ENCODE measurements around the gene ZNF189.

Gene ZNF189

GRCh38 chr9:101449071-101449721, 50.5 kb downstream of the ZNF189 start:
- peak in 53 of 58 donors; percentile 11 to 83 (median 65) for DNase-seq

DNA sequence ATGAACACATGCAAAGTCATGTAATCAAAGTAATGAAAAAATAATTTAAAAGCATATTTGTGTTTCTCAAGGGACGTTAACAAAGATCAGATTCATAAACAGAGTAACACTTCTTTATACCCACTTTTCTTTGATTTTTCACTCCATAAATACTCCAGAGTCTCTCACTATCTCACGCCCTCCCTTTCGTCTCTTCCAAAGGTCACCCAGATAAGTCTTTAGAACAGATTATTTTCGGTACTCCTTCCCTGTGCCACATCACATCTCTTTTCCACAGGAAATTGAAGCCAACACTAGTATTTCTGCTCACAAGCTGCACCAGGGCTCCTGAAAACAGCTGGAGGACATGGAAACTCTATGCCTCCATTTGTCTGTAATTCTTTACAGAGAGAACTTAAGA, 52.3 kb downstream of the ZNF189 start:
- no peak for DNase-seq

- no peak for DNase-seq
Measured at GRCh38 chr9:101451498-101451897, 52.8 kb downstream of the ZNF189 start.

- DNase-seq: no peak
Measured at GRCh38 chr9:101453776-101454570, 55.3 kb downstream of the ZNF189 start.

- DNase-seq: no peak
Measured at GRCh38 chr9:101455656-101456240, 57.1 kb downstream of the ZNF189 start.

GRCh38 chr9:101457003-101457402, 58.4 kb downstream of the ZNF189 start:
- no peak for DNase-seq

GRCh38 chr9:101458963-101459631, 60.4 kb downstream of the ZNF189 start:
- peak in 12 of 58 donors; percentile 4 to 72 (median 16) for DNase-seq
